GM10266 (cell line): ENCODE measurements around the gene SUPT3H.
"Not testable (repeated sequence)": the region's sequence is repeated elsewhere in the genome, so short reads cannot be mapped to it uniquely, and the experiment has no call there.

Experiments used
- DNase-seq: peaks from one replicate; pipeline ENCODE4 v3.0.0; 2012; ENCODE audit errors: extremely low spot score
- CTCF ChIP-seq: IDR thresholded peaks from 2 replicates; pipeline ENCODE4 v1.5.1; 2012; ENCODE audit warnings: mild to moderate bottlenecking, low read depth; ENCODE audit not compliant: control insufficient read depth, insufficient read depth; ENCODE audit errors: missing control alignments

SUPT3H gene

GRCh38 chr6:45195137-45195536 is 182.6 kb downstream of the SUPT3H start:
- DNase-seq = no peak
- no peak for TF ChIP-seq CTCF

GRCh38 chr6:45192556-45192955 is 185.2 kb downstream of the SUPT3H start:
- TF ChIP-seq CTCF = no peak
- DNase-seq = no peak

GRCh38 chr6:45191414-45191813 is 186.3 kb downstream of the SUPT3H start:
- DNase-seq = no peak
- no peak for TF ChIP-seq CTCF

- TF ChIP-seq CTCF = no peak
- DNase-seq = no peak
These were observed 189.9 kb downstream of the SUPT3H start for GRCh38 chr6:45187836-45188235.

GRCh38 chr6:45185403-45186251 is 192.1 kb downstream of the SUPT3H start:
- DNase-seq = no peak
- TF ChIP-seq CTCF = no peak

GRCh38 chr6:45184937-45185336 is 192.8 kb downstream of the SUPT3H start:
- TF ChIP-seq CTCF = no peak
- no peak for DNase-seq

- no peak for TF ChIP-seq CTCF
- DNase-seq = no peak
These were observed 193.7 kb downstream of the SUPT3H start for GRCh38 chr6:45184040-45184439.

GRCh38 chr6:45176373-45176772 is 201.4 kb downstream of the SUPT3H start:
- not testable (repeated sequence) for DNase-seq
